Hematopoietic multipotent progenitor cell treated with erythropoietin and hydrocortisone succinate and interleukin-3 and kit ligand, for 8 days (in vitro differentiated cells): ENCODE results near the gene USP5.

Source experiments
- DNase-seq: peaks from one replicate; pipeline ENCODE4 v3.0.0-alpha.2; 2015

USP5 gene

GRCh38 chr12:6826734-6827436 lies 25.1 kb upstream of the USP5 start:
- no peak for DNase-seq

GRCh38 chr12:6827437-6827911 lies 24.5 kb upstream of the USP5 start:
- DNase-seq = peak; percentile 50

GRCh38 chr12:6827982-6828780 lies 23.8 kb upstream of the USP5 start, which contains the start of gene P3H3:
P3H3 (plus strand) TSS chr12:6828407; CDS start chr12:6828441, 34 bp downstream.
- DNase-seq = no peak

- no peak for DNase-seq
Measured at GRCh38 chr12:6828781-6829535, 23.0 kb upstream of the USP5 start.

- DNase-seq = no peak
Measured at GRCh38 chr12:6829536-6830220, 22.3 kb upstream of the USP5 start.

DNA sequence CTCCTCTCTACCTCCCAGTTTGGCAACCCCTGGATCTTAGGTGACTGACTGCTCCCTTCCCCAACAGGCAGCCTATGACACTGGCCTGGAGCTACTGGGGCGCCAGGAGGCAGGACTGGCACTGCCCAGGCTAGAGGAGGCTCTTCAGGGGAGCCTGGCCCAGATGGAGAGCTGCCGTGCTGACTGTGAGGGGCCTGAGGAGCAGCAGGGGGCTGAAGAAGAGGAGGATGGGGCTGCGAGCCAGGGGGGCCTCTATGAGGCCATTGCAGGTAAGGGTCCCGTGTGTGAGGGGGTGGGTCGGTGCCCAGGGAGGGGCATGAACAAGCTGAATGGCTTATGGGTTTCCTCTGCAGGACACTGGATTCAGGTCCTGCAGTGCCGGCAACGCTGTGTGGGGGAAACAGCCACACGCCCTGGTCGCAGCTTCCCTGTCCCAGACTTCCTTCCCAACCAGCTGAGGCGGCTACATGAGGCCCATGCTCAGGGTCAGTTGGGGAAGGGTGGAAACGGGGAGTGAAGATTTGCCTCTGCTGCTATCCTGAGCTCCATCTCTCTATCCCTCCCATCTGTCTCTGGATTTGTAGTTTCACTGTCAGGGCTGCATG lies 21.6 kb upstream of the USP5 start:
- DNase-seq = no peak

- no peak for DNase-seq
Measured at GRCh38 chr12:6830999-6831398, 21.0 kb upstream of the USP5 start.

DNA sequence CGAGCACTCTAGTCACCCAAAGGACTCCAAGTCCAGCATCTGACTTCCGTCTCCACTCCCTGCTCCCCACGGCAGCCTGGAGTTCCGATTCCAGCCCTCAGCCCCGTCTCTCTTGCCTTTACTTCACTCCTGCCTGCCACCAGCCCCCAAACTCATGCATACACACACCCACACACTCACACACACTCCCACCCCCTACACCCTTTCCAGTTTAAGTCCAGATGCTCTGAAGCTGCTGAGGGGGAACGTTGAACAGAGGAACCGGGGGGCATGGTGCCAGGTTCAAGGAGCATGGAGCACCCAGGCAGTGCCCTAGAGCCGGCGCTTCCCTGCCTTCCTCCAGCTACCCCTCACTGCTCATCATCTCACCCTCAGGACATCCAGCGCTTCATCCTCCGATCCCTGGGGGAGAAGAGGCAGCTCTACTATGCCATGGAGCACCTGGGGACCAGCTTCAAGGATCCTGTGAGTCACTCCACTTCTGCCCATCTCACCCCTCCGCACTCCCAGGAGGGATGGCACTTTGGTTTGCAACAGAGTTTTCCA lies 20.4 kb upstream of the USP5 start:
- no peak for DNase-seq

DNA sequence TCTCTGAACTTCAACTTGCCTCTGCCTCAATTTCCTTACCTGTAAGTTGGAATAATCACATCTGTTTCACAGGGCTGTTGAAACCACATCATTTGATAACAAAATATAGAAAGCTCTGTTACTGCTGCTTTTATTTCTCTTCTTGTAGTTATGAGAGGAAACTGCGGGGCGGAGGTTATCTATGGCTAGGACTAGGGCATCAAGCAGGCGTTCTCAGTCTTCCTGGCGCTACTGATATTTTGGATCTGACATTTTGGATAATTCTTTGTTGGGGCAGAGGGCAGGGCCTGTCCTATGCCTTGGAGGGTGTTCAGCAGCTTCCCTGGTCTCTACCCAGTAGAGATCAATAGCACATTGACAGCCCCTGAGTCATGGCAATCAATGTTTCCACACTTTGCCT lies 19.8 kb upstream of the USP5 start:
- no peak for DNase-seq

DNA sequence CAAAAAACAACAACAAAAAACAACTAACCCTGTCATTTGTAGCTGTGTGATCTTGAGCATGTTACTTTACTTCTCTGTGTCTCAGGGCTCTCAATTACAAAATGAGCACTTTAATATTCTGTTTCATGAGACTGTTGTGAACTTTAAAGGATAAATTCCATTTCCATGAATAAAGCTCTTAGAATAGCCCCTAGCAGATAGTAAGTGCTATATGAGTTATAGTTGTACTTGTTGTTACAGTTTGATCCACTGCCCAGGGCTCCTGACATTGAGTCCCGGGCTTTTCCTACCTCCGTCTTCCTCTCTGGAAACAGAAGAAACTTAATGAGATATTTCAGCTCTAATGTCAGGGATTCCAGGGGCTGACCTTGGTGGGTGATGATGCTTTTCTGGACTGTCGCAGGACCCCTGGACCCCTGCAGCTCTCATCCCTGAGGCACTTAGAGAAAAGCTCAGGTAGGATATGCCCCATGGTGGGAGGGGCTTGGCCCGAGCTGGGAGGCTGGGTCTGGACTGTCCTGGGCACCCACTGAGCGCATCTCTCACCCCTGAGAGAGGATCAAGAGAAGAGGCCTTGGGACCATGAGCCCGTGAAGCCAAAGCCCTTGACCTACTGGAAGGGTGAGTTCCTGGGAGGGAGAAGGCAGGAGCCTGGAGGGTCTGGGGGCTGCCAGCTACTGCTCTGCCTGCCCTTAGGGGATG lies 18.6 kb upstream of the USP5 start:
- DNase-seq = no peak

- DNase-seq = no peak
Measured at GRCh38 chr12:6834254-6834653, 17.7 kb upstream of the USP5 start.

DNA sequence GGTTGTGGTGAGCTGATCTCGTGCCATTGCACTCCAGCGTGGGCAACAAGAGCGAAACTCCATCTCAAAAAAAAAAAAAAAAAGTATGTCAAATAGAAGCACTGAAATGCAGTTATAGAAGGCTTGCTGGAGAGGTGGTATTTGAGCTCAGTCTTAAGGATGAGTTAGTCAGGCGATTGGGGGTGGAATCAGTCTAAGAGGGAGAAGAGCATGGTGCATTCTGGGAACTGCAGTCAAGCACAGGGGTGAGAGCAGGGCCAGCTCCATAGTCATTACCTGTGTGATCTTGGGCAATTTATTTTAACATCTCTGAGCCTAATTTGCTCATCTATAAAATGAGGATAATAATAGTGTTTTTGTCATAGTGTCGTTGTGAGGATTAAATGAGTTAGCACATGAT lies 17.1 kb upstream of the USP5 start:
- no peak for DNase-seq

- DNase-seq = no peak
Measured at GRCh38 chr12:6836851-6837250, 15.1 kb upstream of the USP5 start.

GRCh38 chr12:6837370-6838060 lies 14.4 kb upstream of the USP5 start:
- DNase-seq = no peak

DNA sequence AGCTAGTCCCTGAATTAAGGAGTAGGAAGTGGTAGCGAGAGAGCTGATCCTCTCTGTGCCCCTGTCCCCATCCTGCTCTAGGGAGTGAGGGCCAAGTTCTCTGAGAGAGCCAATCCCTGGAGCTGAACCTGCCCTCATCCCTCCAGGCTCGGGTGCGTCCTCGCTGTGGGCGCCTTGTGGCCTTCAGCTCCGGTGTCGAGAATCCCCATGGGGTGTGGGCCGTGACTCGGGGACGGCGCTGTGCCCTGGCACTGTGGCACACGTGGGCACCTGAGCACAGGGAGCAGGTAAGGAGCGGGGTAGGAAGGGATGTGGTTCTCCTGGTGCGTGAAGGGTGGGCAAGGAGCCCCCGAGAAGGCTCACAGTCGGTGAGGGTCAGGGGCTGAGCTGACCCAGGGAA lies 13.1 kb upstream of the USP5 start:
- DNase-seq = no peak

GRCh38 chr12:6839482-6840201 lies 12.3 kb upstream of the USP5 start:
- DNase-seq = no peak

GRCh38 chr12:6840330-6840729 lies 11.6 kb upstream of the USP5 start:
- no peak for DNase-seq

- no peak for DNase-seq
Measured at GRCh38 chr12:6840761-6841515, 11.0 kb upstream of the USP5 start, which contains the start of gene GNB3. GNB3 (plus strand) TSS chr12:6840925; CDS start chr12:6841288, 363 bp downstream.

- no peak for DNase-seq
Measured at GRCh38 chr12:6842075-6842474, 9.9 kb upstream of the USP5 start.
